CD4-positive, alpha-beta T cell (primary cell): Measurements from ENCODE around the gene PHF21B. TPM values are rescaled to one million over a fixed set of nuclear protein-coding genes. Genes with fewer than 3 reads are reported as not detected.

Source experiments
- ATAC-seq: fragments of 200-7000 bp; cut with Tn5 transposase; one replicate; pipeline ENCODE4 v1.10.0; 2022; ENCODE audit warnings: mild to moderate bottlenecking; ENCODE audit not compliant: poor library complexity
- CTCF ChIA-PET: fragments of 350-600 bp; sonication (Branson Sonifier 250); formaldehyde crosslinking; loops from one replicate; lab custom pipeline; 2021; ENCODE audit warnings: antibody characterized with exemption, inconsistent platforms; lab: Charles Lee
- POLR2A ChIA-PET: fragments of 350-600 bp; sonication (Branson Sonifier 250); formaldehyde crosslinking; loops from one replicate; lab custom pipeline; 2021; ENCODE audit warnings: antibody characterized with exemption, inconsistent platforms; lab: Charles Lee
- DNase-seq, 14 experiments: peaks; one replicate each; pipeline ENCODE4 v3.0.0-alpha.2; 2013 to 2020; ENCODE audit warnings: mixed read lengths in 2 of 14
- H3K27ac ChIP-seq, 2 donors: one replicate each; pipeline versions ENCODE4 v1.5.1 to v1.7.0; 2013; ENCODE audit warnings: low read length in 2 of 2, low read depth in 1 of 2, mild to moderate bottlenecking in 1 of 2
- H3K27me3 ChIP-seq, 2 experiments: 1 replicate in 1 of 2; 2 replicates in 1 of 2; pipeline versions ENCODE4 v1.6.1 to v1.7.0; 2013; ENCODE audit warnings: low read length in 2 of 2, control low read depth in 1 of 2, mild to moderate bottlenecking in 1 of 2, moderate library complexity in 1 of 2; ENCODE audit not compliant: insufficient read depth in 2 of 2, control insufficient read depth in 1 of 2
- H3K36me3 ChIP-seq: one replicate; pipeline ENCODE4 v1.6.1; 2013; ENCODE audit warnings: low read length, control low read depth; ENCODE audit not compliant: insufficient read depth
- H3K4me1 ChIP-seq: one replicate; pipeline ENCODE4 v1.6.1; 2013; ENCODE audit warnings: low read length, control low read depth; ENCODE audit not compliant: insufficient read depth
- H3K4me3 ChIP-seq: one replicate; pipeline ENCODE4 v1.5.1; 2013; ENCODE audit warnings: mild to moderate bottlenecking, low read length, moderate library complexity
- H3K9me3 ChIP-seq, 2 experiments: 1 replicate in 1 of 2; 2 replicates in 1 of 2; pipeline versions ENCODE4 v1.6.1 to v1.7.0; 2013; ENCODE audit warnings: low read length in 2 of 2, mild to moderate bottlenecking in 2 of 2, control low read depth in 1 of 2, moderate library complexity in 1 of 2; ENCODE audit not compliant: control insufficient read depth in 1 of 2, insufficient read depth in 1 of 2
- H3K27ac Mint-ChIP-seq: one replicate; pipeline ENCODE4 v1.8.0; 2020; ENCODE audit warnings: mixed read lengths
- H3K27me3 Mint-ChIP-seq: one replicate; pipeline ENCODE4 v1.8.0; 2021; ENCODE audit warnings: mixed read lengths
- H3K36me3 Mint-ChIP-seq: one replicate; pipeline ENCODE4 v1.8.0; 2021; ENCODE audit warnings: low read depth, mixed read lengths
- H3K4me1 Mint-ChIP-seq: one replicate; pipeline ENCODE4 v1.8.0; 2021; ENCODE audit warnings: low read depth, mixed read lengths
- H3K4me3 Mint-ChIP-seq: one replicate; pipeline ENCODE4 v1.8.0; 2020; ENCODE audit warnings: mild to moderate bottlenecking, mixed read lengths
- H3K9me3 Mint-ChIP-seq: one replicate; pipeline ENCODE4 v1.8.0; 2020; ENCODE audit warnings: mixed read lengths
- intact Hi-C, 2 experiments: fragments of 100-400 bp; cut with DNase I in 1 of 2; cut with micrococcal nuclease in 1 of 2; formaldehyde crosslinking; loops; one replicate each; pipeline versions ENCODE4 v1.15.1 to v1.9.0; 2023 to 2025; cut with DNase I, micrococcal nuclease
- total RNA-seq, 174 experiments: library from RNA in 2 of 174; stranded (reverse) in 2 of 174; gene quantifications; one replicate each; pipeline ENCODE4 v1.2.3 and lab custom pipeline; 2021 to 2026
- TF ChIP-seq, protein P1 (sequence below): fragments of 200-600 bp; IDR thresholded peaks from one replicate; pipeline ENCODE4 v1.8.0; 2022; ENCODE audit warnings: antibody characterized with exemption, mild to moderate bottlenecking

PHF21B gene
- total RNA-seq, 2 experiments from 2014 or later, result not detected

DNA sequence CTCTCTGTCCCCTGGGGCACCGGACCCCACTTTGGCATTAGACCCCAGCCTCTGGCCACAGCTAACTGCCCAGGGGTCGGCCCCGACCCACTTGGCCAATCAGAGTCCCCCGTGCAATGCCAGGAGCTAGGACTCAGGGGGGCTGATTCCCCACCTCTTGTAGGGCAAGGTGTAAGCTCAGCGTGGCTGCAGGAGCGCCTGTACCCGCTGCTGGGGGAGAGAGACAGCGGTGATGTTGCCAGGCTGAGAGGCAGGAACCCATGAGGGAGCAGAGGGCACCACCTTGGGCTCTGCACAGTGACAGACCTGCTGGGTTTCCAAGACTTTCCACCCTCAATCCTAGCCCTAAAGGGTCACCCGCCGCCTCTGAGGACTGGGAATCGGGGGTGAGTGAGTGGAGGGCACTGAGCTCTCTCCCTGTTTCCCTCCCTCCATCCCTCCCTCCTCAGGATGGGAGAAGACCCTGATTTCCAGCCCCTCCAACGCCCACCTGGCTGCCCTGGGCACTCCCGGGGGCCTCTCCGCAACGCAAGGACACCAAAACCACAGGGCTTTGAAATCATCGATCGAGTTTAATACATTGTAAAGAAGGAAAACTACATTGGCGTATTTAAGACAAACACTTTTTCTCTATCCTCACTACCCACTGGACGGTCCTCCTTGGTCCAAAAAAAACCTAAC is 129.1 kb downstream of the PHF21B start:
- peaks cover 2% of the 10 kb centered on the region for H3K9me3 Mint-ChIP-seq

DNA sequence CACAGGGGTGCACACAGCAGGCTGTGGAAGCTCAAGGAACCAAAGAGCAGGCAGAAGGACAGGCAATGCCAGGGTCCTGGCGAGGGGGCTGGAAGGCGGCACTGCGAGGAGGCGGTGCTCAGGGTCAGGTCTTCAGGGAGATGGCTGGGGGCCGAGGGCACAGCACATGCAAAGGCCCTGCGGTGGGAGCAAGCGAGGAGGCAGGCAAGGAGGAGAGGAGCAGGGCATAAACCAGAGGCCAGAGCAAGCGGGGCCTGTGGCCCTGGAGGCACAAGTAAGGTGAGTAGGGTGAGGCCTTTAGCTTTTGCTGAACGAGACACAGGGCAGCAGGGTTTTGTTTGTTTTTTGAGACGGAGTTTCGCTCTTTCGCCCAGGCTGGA is 130.5 kb downstream of the PHF21B start:
- intact Hi-C loops, result no loop called here

More for the DNA sequence above, 129.1 kb downstream of the PHF21B start:
- H3K27me3 Mint-ChIP-seq, result no peaks in the 10 kb centered on the region
- no peaks in the 10 kb centered on the region for H3K4me1 Mint-ChIP-seq
- DNase-seq (peak in 1 of 14 experiments; percentile 12), ATAC-seq (no peak)
- Histone ChIP-seq H3K27ac (no peak overlapping the region), H3K36me3 (no peaks in the 10 kb centered on the region), H3K4me3 (no peak overlapping the region), H3K9me3 (peaks cover 0 to 28% of the 10 kb centered on the region in 2 experiments), H3K27me3 (no peaks in the 10 kb centered on the region), H3K4me1 (no peaks in the 10 kb centered on the region)
- TF ChIP-seq, protein P1, sequence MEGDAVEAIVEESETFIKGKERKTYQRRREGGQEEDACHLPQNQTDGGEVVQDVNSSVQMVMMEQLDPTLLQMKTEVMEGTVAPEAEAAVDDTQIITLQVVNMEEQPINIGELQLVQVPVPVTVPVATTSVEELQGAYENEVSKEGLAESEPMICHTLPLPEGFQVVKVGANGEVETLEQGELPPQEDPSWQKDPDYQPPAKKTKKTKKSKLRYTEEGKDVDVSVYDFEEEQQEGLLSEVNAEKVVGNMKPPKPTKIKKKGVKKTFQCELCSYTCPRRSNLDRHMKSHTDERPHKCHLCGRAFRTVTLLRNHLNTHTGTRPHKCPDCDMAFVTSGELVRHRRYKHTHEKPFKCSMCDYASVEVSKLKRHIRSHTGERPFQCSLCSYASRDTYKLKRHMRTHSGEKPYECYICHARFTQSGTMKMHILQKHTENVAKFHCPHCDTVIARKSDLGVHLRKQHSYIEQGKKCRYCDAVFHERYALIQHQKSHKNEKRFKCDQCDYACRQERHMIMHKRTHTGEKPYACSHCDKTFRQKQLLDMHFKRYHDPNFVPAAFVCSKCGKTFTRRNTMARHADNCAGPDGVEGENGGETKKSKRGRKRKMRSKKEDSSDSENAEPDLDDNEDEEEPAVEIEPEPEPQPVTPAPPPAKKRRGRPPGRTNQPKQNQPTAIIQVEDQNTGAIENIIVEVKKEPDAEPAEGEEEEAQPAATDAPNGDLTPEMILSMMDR, result no peak
- no peak overlapping the region for H3K4me3 Mint-ChIP-seq
- no peaks in the 10 kb centered on the region for H3K36me3 Mint-ChIP-seq
- intact Hi-C loops, result no loop called here
- POLR2A ChIA-PET, result no interaction called here
- CTCF ChIA-PET, result no interaction called here
- no peak overlapping the region for H3K27ac Mint-ChIP-seq

DNA sequence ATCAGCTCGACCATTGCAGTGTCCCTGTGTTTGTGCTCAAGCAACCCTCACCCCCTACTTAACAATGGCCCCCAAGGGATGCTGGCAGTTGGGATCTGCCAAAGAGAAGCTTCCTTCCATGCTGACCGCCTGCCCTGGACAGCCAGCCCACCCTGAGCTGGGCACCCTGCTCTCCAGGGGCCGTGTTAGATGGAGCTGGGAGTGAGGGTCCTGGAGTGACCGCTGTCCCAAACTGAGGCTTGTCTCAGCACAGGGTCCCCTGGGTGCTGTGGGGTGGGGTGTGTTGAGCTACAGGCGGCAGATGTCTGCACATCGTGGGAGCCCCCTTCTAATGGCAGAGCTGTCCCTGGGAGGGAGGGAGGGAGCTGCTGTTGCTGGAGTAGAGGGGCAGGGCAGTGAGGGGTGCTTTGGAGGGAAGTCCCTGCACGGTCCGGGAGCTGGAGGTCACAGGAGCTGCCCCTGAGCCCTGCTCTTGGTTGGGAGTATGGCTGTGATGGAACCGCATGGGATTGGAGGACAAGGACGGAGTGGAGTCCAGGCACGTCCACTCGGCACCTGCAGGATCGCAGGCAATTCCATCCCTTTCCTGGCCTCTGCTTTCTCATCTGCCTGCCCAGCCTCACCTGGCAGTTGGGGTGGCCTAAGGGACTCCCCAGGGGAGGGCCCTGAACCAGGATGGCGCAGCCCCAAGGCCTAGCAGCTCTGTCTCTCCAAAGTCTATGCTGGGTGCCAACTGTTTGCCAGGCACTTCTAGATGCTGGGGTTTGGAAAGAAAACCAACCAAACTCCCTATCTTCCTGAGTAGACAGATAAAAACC is 131.1 kb downstream of the PHF21B start:
- no peaks in the 10 kb centered on the region for H3K36me3 ChIP-seq
- no peak overlapping the region for H3K27ac ChIP-seq
- ATAC-seq (no peak), DNase-seq (peak in 1 of 14 experiments; percentile 14)
- Mint-ChIP-seq H3K9me3 (peaks cover 2% of the 10 kb centered on the region), H3K27me3 (no peaks in the 10 kb centered on the region), H3K27ac (no peak overlapping the region), H3K4me1 (no peaks in the 10 kb centered on the region), H3K4me3 (no peak overlapping the region), H3K36me3 (no peaks in the 10 kb centered on the region)
- no peaks in the 10 kb centered on the region for H3K27me3 ChIP-seq
- peaks cover 0 to 21% of the 10 kb centered on the region in 2 experiments for H3K9me3 ChIP-seq
- ChIA-PET POLR2A (no interaction called here), CTCF (no interaction called here)
- TF ChIP-seq, protein P1, result no peak
- intact Hi-C loops, result no loop called here
- H3K4me3 ChIP-seq, result no peak overlapping the region
- H3K4me1 ChIP-seq, result no peaks in the 10 kb centered on the region

More for the DNA sequence above, 130.5 kb downstream of the PHF21B start:
- no peaks in the 10 kb centered on the region for H3K36me3 ChIP-seq
- Mint-ChIP-seq H3K9me3 (peaks cover 2% of the 10 kb centered on the region), H3K36me3 (no peaks in the 10 kb centered on the region), H3K4me3 (no peak overlapping the region), H3K27ac (no peak overlapping the region), H3K27me3 (no peaks in the 10 kb centered on the region), H3K4me1 (no peaks in the 10 kb centered on the region)
- no peaks in the 10 kb centered on the region for H3K27me3 ChIP-seq
- ChIA-PET POLR2A (no interaction called here), CTCF (no interaction called here)
- ATAC-seq, result no peak
- peaks cover 0 to 21% of the 10 kb centered on the region in 2 experiments for H3K9me3 ChIP-seq
- H3K4me1 ChIP-seq, result no peaks in the 10 kb centered on the region
- DNase-seq, result peak in 1 of 14 experiments; percentile 21
- no peak overlapping the region for H3K27ac ChIP-seq
- no peak overlapping the region for H3K4me3 ChIP-seq
- TF ChIP-seq, protein P1, result no peak
